ENCODE measurements around the gene SEMA6A. TPM values are rescaled to one million over a fixed set of nuclear protein-coding genes. Genes with fewer than 3 reads are reported as not detected.

The SEMA6A gene
- total and polyA plus RNA-seq, 9 of the 15 experiments (the other 6 are each of a cell fraction or from before 2014, with no cell fraction given), result 0.04 to 0.42 (median 0.18) TPM; not detected in 5

- TF ChIP-seq, protein P1, sequence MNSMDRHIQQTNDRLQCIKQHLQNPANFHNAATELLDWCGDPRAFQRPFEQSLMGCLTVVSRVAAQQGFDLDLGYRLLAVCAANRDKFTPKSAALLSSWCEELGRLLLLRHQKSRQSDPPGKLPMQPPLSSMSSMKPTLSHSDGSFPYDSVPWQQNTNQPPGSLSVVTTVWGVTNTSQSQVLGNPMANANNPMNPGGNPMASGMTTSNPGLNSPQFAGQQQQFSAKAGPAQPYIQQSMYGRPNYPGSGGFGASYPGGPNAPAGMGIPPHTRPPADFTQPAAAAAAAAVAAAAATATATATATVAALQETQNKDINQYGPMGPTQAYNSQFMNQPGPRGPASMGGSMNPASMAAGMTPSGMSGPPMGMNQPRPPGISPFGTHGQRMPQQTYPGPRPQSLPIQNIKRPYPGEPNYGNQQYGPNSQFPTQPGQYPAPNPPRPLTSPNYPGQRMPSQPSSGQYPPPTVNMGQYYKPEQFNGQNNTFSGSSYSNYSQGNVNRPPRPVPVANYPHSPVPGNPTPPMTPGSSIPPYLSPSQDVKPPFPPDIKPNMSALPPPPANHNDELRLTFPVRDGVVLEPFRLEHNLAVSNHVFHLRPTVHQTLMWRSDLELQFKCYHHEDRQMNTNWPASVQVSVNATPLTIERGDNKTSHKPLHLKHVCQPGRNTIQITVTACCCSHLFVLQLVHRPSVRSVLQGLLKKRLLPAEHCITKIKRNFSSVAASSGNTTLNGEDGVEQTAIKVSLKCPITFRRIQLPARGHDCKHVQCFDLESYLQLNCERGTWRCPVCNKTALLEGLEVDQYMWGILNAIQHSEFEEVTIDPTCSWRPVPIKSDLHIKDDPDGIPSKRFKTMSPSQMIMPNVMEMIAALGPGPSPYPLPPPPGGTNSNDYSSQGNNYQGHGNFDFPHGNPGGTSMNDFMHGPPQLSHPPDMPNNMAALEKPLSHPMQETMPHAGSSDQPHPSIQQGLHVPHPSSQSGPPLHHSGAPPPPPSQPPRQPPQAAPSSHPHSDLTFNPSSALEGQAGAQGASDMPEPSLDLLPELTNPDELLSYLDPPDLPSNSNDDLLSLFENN (IDR thresholded peaks at IDR 0.05; ENCODE audit: low read depth in 2 of 2, low read length in 2 of 2), result no peak
- TF ChIP-seq ZNF124 (CRISPR knock-in tag; IDR thresholded peaks at IDR 0.05) (no peak), MYNN (IDR thresholded peaks at IDR 0.05) (no peak), MYNN (CRISPR knock-in tag; IDR thresholded peaks at IDR 0.05) (no peak), CXXC5 (CRISPR knock-in tag; IDR thresholded peaks at IDR 0.05) (no peak)
Observed at GRCh38 chr5:116564312-116564711, 10.3 kb downstream of the SEMA6A start (continued).

DNA sequence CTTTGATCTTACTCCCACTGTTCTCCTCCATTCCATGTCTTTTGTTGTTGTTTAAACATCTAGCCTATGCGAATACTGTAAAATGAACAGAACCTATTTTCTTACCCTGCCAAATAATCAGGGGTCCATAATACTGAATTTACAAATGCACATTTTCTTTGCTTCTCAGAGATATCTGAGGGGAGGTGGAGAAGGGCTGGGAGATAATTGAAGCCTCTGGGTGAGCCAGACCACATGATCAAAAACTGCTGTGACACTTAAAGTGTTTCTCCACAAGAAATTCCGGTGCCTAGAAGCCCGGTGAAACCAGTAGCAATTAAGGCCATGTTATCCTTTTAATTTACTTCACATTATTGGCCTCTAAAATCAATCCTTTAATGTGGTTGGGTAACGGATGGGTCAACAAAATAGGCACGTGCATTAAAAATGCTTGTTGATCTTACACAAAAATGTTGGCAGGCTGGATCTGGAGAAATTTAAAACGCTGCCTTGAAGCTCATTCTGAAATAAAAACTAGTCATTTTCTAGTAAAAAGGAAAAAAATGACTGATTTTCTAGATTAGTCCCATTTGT is 10.8 kb downstream of the SEMA6A start:
- intact Hi-C loops (cut with micrococcal nuclease), result no loop called here
- no peaks in the 10 kb centered on the region for H3K9me1 ChIP-seq (ENCODE audit: control insufficient read depth, insufficient read depth, low read length)
- 2% methylated on average over 6 of the region's 6 CpGs for WGBS (ENCODE audit: insufficient coverage, low coverage, missing lambda C conversion rate)
- no peak for DNase-seq (ENCODE audit: extremely low read depth in 1 of 4, low spot score in 3 of 4)
- TF ChIP-seq WHSC1 (IDR thresholded peaks at IDR 0.05; ENCODE audit: low read length), result no peak
- no peak for TF ChIP-seq ZNF551 (CRISPR knock-in tag; IDR thresholded peaks at IDR 0.05)
- no peak for TF ChIP-seq SAP30 (IDR thresholded peaks at IDR 0.05; ENCODE audit: borderline replicate concordance, insufficient read depth, low read depth, low read length, poor library complexity, severe bottlenecking)
- TF ChIP-seq FOXP4 (CRISPR knock-in tag; IDR thresholded peaks at IDR 0.05; ENCODE audit: borderline replicate concordance), result no peak
- TF ChIP-seq ZFP91 (CRISPR knock-in tag; IDR thresholded peaks at IDR 0.05), result no peak
- TF ChIP-seq CBX2 (IDR thresholded peaks at IDR 0.05; ENCODE audit: insufficient read depth, low read length, poor library complexity, severe bottlenecking), result no peak
- no peak for TF ChIP-seq CREB1 (IDR thresholded peaks at IDR 0.05)
- no peak for TF ChIP-seq CREB1 (CRISPR knock-in tag; IDR thresholded peaks at IDR 0.05)
- no peak for TF ChIP-seq ZNF175 (CRISPR knock-in tag; IDR thresholded peaks at IDR 0.05; ENCODE audit: low read depth)
- TF ChIP-seq MCM7 (IDR thresholded peaks at IDR 0.05), result no peak
- no peak overlapping the region for H3K4me2 ChIP-seq (ENCODE audit: insufficient read depth, low read length)
- no peak overlapping the region for H3K9ac ChIP-seq (ENCODE audit: insufficient read depth in 1 of 2, low read depth in 2 of 2, low read length in 2 of 2)
- no peak for FAIRE-seq
- no peaks in the 10 kb centered on the region for H3K79me2 ChIP-seq (ENCODE audit: control insufficient read depth, insufficient read depth, low read length)
- no peak for ATAC-seq
- CTCF ChIA-PET (ENCODE audit: low intra/inter-chr PET ratio), result no interaction called here
- peaks cover 0 to 5% of the 10 kb centered on the region in 2 experiments; a peak in 2 of 5 replicates for H3K27me3 ChIP-seq (ENCODE audit: control insufficient read depth in 2 of 2, insufficient read depth in 2 of 2, low read length in 2 of 2)
- H3K36me3 ChIP-seq (ENCODE audit: control insufficient read depth, insufficient read depth, low read length), result no peaks in the 10 kb centered on the region
- H3K4me1 ChIP-seq (replicated peaks in 1 of 2; ENCODE audit: control insufficient read depth in 2 of 2, insufficient read depth in 2 of 2, low read length in 2 of 2), result no peaks in the 10 kb centered on the region
- POLR2A ChIA-PET, result no interaction called here
- no peaks in the 10 kb centered on the region for H3K9me3 ChIP-seq (replicated peaks; ENCODE audit: control insufficient read depth, insufficient read depth, low read depth, low read length)
- no peak overlapping the region for H3K4me3 ChIP-seq
- BruUV-seq (replicated peaks), result no TSS peak
- H4K20me1 ChIP-seq (replicated peaks; ENCODE audit: control insufficient read depth, insufficient read depth, low read length), result no peaks in the 10 kb centered on the region
- H2AFZ ChIP-seq (ENCODE audit: low read depth, low read length), result no peak overlapping the region
- in situ Hi-C loops (cut with MboI), result no loop called here
- H3K27ac ChIP-seq (ENCODE audit: extremely low read depth, low read depth, low read length), result no peak overlapping the region

All from K562 (cell line).